CD4-positive, alpha-beta T cell treated with Interleukin-15 for 4 hours (primary cell): ENCODE data around the gene PELI3.
A peak's percentile ranks its signal among the peaks of the same experiment; 100 is the strongest.

Experiments used
- DNase-seq: peaks from one replicate; pipeline ENCODE4 v3.0.0-alpha.2; 2020; ENCODE audit warnings: low spot score

PELI3 gene

DNA sequence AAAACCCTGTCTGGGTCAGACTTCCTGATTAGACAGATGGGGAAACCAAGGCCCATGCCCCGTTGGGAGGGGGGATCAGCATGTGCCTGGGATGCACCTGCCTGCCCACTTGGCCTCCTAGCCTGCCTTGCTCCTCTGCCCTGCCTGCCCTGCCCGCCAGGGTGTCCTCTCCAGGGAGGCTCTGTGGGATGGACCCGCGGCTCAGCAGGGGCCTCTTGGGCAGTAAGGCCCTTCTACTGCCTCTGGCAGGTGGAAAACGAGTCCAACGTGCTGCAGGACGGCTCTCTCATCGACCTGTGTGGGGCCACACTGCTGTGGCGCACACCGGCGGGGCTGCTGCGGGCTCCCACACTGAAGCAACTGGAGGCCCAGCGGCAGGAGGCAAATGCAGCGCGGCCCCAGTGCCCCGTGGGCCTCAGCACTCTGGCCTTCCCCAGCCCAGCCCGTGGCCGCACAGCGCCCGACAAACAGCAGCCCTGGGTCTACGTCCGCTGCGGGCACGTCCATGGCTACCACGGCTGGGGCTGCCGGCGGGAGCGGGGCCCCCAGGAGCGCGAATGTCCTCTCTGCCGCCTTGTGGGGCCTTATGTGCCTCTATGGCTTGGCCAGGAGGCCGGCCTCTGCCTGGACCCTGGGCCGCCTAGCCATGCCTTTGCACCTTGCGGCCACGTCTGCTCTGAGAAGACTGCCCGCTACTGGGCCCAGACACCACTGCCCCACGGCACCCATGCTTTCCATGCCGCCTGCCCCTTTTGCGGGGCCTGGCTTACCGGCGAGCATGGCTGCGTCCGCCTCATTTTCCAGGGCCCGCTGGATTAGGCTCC, 8.9 kb downstream of the PELI3 start:
- DNase-seq, result no peak

DNA sequence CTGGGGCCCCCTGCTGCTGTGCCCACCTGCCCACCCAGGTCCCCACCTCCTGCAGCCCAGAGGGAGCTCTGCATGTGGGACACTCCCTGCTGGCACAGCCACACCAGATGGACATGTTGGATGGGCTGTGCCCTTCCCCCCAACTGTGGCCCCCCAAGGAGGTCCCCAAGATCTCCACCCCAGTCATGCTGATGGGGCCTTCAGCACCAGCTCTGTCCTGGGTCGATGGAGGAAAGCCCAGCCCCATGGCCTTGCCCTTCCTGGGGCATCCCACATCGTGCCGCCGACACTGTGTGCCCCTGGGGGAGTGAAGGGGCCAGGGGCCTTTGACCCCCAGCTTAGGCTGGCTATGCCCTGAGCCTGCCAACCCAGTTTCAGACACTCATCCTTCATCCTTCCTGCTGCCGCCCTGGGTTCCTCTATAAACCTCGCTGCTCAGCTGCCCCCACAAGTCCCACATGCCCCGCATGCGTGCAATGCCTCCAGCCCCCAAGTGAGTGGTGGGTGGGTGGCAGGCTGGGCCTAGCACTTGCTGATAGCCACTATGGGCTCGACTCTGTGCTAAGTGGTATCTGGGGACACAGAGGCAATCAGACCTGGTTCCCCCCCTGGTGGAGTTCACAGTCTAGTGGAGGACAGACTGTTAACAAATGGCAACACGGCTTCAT, 9.6 kb downstream of the PELI3 start:
- no peak for DNase-seq

DNA sequence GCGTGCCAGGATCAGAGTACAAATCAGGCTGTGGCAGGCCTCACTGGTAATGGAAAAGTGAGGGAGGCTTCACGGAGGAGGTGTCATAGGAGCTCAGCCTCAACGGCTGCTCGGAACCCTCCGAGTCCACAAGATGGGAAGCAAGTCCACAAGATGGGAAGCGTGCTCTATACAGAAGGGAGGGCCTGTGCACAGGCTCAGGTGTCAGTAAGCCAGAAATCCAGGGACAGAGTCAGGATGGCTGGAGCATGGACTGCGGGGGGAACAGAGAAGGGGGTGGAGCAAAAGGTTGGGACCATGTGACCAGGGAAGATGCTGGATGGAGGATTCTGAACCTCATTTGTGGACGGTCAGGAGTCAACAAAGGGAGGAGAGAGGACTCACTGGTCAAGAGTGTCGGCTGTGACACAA, 10.1 kb downstream of the PELI3 start:
- no peak for DNase-seq

DNA sequence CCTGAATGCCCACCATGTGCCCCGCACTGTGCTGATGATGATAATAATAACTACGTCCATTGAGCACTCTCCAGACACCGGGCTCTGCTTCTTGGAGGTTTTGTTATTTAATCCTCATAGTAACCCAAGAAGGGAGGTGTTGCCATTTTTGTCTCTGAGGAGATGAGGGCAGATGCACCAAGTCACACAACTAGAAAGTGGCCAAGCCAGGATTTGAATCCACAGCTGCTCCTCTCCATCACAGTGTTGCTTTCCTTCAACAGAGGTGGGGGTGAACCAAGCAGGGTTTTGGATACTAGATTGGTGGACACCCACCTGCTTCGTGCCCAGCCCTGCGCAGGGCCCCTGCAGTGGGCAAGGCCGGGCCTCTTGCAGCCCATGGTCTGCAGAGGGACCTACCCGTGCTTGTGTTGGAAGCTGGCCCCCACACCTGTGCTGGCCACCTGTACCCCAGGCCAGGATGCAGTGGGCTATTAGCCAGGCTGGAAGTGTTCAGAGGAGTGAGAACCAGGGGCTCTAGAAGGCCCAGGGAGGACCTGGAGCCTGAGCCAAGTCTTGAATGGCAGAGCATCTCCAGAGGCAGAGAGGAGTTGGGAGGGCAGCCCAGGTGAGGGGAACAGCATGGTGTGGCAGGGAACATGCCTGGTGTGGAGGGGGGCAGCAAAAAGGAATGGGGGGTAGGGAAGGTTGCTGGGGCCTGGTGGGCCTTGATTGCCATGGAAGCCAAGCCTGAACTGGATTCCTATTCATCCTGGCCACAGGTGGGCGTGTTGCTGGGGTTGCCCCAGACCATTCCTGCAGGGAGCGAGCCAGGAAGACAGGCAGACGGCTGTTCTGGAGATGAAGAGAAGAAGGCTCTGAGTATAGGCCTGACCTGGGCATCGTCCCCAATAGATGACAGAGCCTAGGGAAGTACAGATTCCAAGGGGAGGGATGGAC, 10.8 kb downstream of the PELI3 start:
- no peak for DNase-seq

DNA sequence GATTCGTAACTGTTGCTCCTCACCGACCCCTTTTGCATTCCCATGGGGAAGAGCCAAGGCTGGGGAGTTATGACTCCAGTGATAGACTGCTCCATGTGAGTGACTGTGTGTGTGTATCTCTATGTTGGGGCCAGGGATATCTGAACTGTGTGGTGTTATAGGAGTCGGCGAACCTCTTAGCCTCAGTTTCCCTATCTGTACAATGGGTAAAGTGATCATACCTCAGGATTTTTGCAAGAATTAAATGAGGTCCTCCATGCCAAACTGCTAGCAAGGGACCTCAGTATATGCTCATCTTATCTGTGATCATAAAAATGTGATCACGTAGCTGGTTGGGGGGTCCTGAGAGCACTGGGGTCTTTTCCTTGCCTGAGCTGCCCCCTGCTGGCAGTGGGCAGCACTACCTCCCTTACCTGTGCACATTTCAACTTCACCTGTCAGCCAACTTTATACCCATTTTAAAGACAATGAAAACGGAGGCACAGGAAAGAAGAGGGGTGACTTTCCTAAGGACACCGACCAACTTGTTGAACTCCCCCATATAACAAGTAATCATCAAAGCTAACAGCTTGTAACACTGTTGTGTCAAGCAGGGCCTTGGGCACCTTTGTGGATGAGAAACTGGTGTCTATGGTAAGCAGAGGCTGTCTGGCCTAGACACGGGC, 12.2 kb downstream of the PELI3 start:
- DNase-seq, result peak; percentile 39

DNA sequence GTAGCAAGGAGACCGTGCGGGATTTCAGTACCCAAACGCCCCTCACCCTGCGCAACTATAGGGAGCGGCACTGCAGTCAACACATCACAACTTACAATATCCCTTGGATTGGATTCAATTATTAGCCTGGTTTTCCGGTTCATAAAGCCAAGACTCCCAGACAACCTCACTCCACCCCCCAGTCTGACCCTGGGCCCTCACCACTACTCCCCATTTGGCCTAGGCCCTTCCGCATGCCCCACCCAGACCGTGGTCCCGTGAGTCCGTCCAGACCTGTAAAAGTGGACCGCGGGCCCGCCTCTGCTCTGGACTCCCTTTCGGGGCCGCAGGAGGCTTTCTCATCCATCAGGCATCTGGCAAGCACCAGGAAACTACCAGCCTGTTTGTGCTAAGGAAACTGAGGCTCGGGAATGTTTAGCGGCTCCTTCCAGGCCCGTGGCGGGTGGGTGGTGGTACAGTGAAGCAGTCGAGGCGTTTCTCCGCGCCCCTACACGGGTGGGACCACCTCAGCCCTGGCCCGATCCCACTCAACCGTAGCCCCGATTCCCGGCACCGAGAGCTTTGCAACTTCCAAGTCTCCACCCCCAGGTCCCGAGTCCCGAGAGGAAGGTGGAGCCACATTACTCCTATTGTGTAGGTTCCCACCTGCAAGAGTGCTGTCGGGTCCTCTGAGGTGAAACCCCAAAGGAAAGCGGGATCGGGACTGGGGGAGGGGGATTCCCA, 12.8 kb downstream of the PELI3 start:
- DNase-seq, result no peak

DNA sequence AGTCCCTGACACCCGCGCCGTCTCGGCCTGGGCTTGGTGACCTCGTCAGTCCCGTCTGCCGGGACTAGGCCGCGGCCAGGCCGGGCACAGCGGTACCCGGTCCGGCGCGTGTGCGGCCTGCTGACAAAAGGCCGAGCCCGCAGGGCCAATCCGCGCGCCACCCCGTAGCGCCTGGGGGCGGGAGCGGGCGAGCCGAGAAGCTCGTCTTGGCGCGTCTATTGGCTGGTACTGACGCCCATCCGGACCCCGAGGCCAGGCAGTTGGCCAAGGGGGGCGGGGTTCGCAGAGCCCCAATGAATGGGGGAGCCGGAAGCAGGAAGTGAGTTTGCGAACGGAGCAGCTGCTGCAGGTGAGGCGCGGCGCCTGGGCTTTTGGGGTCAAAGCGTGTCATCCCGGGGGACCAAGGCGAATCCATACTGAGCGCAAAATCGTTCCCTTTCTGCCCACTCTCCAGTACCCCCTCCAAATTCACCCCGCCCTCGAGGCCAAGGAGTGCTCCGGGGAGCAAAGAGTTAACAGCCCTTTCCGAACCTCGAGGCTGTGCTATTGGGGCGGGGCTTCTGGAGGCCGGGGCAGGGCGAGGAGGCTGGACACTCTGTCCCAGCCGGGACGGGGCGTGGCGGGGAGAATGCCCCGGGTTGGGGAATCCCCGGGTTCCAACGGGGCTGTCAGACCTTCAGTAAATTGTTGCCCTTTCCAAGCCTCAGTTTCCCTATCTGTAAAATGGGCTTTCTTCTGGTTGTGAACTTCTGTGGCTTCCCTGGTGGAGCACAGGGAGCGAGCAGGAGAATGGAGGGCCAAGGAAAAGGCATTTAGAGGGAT, 13.6 kb downstream of the PELI3 start, which contains the start of gene DPP3:
TSS of gene DPP3 (plus strand) at position 318 of the 822 bp plus-strand sequence. CDS start 1,767 bp downstream, outside the sequence.
- peak; percentile 95 for DNase-seq

DNA sequence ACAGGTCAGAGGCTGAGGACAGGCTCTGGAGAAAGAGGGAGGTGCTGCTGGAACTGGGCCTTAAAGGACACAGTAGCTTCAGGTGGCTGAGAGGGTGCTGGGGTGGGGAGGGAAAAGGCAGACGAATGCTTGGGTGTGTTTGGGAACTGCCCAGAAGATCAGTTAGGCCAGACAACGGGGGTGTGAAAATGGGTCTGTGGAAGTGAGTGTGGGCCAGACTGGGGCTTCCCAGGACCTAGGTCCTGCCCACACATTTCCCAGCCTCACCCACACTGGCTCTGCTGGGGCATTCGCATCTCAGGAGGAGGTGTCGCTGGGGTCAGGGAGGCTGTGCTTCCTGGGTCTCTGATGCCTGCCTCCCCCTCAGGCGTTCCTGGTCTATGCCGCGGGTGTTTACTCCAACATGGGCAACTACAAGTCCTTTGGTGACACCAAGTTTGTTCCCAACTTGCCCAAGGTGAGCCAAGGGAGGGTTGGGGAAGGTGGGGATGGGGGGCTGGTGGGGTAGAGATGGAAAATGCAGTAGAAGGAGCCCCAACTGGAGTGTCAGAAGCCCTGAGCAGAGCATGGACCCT, 18.2 kb downstream of the PELI3 start:
- no peak for DNase-seq

DNA sequence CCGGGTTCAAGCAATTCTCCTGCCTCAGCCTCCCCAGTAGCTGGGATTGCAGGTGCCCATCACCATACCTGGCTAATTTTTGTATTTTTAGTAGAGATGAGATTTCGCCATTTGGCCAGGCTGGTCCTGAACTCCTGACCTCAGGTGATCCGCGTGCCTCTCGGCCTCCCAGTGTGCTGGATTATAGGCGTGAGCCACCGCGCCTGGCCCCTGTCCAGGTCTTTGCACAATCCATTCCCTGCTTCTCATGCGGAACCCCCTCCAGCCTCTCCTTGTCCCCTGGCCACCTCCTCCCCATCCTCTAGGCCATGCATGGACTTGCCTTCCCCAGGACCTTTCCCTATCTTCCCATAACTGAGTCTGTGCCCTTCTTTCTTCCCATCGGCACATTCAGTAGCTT, 22.3 kb downstream of the PELI3 start:
- no peak for DNase-seq

DNA sequence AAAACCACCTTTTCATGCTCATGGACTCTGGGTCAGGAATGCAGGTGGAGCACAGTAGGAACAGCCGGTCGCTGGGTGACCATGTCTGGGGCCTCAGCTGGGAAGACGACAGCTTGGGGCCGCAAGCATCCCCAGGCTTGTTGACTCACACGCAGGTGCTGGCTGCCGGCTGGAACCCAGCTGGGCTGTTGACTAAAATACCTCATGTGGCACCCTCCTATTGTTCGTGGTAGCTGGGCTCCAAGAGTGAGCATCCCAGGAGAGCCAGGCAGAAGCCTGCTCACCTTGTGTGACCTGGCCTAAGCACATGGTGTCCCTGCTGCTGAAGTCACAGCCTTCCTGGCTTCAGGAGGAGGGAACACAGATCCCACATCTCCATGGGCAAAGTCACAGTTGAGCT, 22.9 kb downstream of the PELI3 start:
- DNase-seq, result no peak

DNA sequence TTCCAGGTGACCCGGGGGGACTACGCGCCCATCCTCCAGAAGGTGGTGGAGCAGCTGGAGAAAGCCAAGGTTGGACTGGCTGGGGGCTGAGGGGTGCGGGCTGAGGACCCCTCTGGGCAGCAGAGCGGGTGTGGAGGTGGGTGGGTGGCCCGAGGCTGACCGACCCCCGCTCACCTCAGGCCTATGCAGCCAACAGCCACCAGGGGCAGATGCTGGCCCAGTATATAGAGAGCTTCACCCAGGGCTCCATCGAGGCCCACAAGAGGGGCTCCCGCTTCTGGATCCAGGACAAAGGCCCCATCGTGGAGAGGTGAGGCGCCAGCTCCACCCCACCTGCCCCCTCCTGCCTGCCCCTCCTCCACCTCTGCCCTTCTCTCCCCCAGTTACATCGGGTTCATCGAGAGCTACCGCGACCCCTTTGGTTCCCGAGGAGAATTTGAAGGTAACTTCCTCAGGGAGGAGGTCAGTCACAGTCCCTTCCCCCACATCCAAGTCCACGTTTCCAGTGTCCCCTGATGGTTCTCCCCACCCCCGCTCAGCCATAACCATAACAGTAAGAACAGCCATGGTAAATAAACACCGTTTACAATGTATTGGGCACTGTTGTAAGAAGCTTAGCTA, 24.7 kb downstream of the PELI3 start:
- no peak for DNase-seq

DNA sequence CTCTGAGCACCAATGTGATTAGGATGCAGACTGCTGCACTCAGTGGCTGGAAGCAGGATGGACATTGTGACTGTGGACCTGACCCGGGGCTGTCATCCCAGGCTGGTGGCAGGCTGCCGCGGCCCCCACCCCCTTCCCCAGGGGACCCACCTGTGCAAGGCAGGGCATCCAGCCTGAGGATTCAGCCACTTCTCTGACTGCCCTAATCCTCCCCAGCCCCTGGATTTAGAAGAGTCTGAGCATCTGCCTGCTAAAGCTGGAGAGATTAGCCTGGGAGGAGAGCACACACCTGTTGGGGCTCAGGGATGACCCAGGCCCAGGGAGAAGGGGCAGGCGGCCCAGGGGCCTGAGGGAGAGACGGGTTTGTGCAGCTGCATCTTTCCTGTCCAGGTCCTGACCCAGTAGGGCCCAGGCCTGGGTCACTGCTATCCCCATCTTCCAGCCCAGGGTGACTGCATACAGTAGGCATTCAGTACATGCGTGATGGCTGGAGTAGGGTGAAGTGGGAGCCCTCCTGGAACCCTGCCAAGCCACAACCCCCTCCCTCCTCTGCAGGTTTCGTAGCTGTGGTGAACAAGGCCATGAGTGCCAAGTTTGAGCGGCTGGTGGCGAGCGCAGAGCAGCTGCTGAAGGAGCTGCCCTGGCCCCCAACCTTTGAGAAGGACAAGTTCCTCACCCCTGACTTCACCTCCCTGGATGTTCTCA, 25.6 kb downstream of the PELI3 start:
- DNase-seq, result no peak

DNA sequence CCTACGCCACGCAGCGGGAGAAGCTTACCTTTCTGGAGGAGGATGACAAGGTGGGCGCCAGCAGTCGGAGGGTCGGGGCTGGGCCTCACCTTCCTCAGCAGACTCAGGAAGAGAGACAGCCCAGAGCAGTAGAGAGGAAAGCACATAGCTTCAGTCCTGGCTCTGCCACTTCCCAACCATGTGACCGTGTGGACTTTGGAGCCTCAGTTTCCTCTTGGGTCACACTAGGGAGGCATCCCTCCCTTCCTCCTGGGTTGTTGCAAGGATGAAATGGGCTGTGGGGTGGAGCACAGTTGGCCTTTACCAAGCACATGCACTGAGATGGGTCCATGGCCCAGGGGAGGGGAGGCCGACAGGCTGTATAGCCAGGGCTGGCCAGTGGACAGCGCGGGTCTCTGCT, 26.4 kb downstream of the PELI3 start:
- no peak for DNase-seq

DNA sequence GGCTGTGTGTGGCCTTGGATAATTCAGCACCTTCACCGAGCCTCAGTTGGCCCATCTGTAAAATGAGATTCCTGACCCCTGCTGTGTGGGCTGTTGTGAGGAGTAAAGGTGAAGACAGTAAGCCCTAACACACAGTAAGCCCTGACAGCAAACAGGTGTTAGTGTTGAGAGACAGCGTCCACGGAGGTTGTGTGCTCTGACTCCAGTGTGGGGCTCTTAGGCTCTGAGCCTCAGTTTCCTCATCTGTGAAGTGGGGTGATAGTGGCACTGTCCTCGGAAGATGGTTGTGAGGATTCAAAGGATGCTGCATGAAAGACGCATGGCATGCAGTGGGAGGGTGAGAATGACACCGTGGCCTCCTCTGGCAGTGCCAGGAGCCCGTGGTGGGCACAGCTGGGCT, 27.8 kb downstream of the PELI3 start:
- DNase-seq, result no peak

DNA sequence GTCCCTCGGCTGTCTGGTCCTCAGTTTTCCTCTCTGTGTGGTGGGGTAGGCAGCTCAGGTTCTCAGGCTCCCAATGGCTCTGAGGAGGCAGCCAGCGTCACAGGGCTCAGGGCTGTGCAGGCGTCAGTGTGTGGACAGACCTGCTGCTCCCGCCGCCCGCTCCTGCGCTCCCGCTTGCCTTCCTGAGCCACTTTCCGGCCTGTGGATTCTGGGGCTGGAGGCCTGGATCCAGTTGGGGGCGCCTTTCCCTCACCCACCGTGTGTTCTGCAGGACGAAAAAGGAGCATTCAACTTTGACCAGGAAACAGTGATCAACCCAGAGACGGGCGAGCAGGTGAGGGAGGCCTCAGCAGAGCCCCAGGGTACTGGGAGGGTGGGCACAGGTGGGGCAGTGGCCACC, 28.2 kb downstream of the PELI3 start:
- no peak for DNase-seq

DNA sequence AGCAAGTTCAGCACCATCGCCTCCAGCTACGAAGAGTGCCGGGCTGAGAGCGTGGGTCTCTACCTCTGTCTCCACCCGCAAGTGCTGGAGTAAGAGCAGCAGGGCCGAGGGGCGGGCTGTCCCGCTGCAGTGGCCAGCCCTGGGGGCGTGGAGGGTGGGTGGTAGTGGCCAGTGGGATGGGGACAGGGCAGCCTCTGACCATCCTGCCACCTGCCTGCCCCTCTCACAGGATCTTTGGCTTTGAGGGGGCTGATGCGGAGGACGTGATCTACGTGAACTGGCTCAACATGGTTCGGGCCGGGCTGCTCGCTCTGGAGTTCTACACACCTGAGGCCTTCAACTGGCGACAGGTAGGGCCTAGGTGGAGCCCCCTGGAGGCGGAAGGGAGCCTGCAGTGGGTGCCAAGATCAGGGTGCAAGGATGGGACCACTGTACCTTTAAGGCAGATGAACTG, 28.7 kb downstream of the PELI3 start:
- no peak for DNase-seq

DNA sequence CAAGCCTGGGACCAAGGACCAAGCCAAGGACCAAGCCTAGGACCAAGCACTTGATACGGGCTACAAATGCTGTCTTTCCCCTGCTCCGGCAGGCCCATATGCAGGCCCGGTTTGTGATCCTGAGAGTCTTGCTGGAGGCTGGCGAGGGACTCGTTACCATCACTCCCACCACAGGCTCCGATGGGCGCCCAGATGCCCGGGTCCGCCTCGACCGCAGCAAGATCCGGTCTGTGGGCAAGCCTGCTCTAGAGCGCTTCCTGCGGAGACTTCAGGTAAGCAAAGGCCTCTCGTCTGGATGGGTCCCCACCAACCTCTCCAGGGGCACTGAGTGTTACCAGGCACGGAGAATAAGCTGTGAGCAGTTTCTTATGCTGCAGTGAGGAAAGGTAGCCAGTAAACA, 30.5 kb downstream of the PELI3 start:
- no peak for DNase-seq

DNA sequence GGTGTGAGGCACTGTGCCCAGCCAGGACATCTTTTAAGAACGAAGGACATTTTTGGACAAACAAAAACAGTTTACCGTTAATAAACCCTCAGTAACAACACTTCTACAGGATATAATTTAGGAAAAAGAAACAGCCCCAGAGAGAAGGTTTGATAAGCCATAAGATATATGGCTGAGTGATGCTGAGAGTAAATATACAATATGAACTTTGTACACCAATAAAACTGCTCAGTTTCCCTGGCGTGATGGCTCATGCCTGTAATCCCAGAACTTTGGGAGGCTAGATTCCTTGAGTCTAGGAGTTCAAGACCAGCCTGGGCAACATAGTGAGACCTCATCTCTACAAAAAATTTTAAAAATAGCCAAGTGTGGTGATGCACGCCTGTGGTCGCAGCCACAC, 31.8 kb downstream of the PELI3 start:
- DNase-seq, result no peak
